Measurements from ENCODE around the gene RNF207.

- TF ChIP-seq ZNF785 (tag by site-specific recombination; IDR thresholded peaks at IDR 0.05) (no peak), TCF7L2 (IDR thresholded peaks at IDR 0.05; ENCODE audit: borderline replicate concordance, low read depth, low read length) (no peak), YY2 (tag by site-specific recombination; IDR thresholded peaks at IDR 0.05) (no peak), ZNF768 (tag by site-specific recombination; IDR thresholded peaks at IDR 0.05) (no peak)
Observed at GRCh38 chr1:6253380-6253779, 47.5 kb downstream of the RNF207 start.

Measured in HEK293 (cell line).